Glomerular endothelial cell (primary cell): Measurements from ENCODE around the gene NTRK1. TPM values are rescaled to one million over a fixed set of nuclear protein-coding genes. Genes with fewer than 3 reads are reported as not detected.

Experiments
- DNase-seq: peaks from one replicate; pipeline ENCODE4 v3.0.0-alpha.2; 2011; ENCODE audit warnings: low read depth, low spot score; ENCODE audit errors: extremely low read depth
- total RNA-seq: library from RNA; depleted of rRNA; stranded (reverse); fragments of >200 nt; gene quantifications from 2 replicates; pipeline ENCODE4 v1.2.3, GENCODE V29; 2015

NTRK1 gene
- total RNA-seq = 0.41 TPM in 1 of 2 replicates, not detected in the other

- DNase-seq = no peak
Measured at GRCh38 chr1:156860628-156861423, at the start of gene NTRK1. Gene NTRK1 (plus strand): TSS chr1:156860865. CDS start chr1:156860935, 70 bp downstream.

- no peak for DNase-seq
Measured at GRCh38 chr1:156811168-156811567, 49.5 kb upstream of the NTRK1 start.

GRCh38 chr1:156812293-156812990, 48.2 kb upstream of the NTRK1 start:
- no peak for DNase-seq

- no peak for DNase-seq
Measured at GRCh38 chr1:156813298-156813697, 47.4 kb upstream of the NTRK1 start.

- DNase-seq = no peak
Measured at GRCh38 chr1:156813750-156814570, 46.7 kb upstream of the NTRK1 start.

- no peak for DNase-seq
Measured at GRCh38 chr1:156814571-156815260, 45.9 kb upstream of the NTRK1 start.

- no peak for DNase-seq
Measured at GRCh38 chr1:156815307-156815826, 45.3 kb upstream of the NTRK1 start.

- DNase-seq = no peak
Measured at GRCh38 chr1:156815961-156816422, 44.7 kb upstream of the NTRK1 start.

GRCh38 chr1:156816561-156817328, 43.9 kb upstream of the NTRK1 start, which contains the start of gene SH2D2A:
Gene SH2D2A (minus strand): TSS chr1:156816848. CDS start chr1:156816708, 140 bp downstream.
- DNase-seq = no peak

- DNase-seq = no peak
Measured at GRCh38 chr1:156821801-156822200, 38.9 kb upstream of the NTRK1 start.

- DNase-seq = no peak
Measured at GRCh38 chr1:156822680-156823079, 38.0 kb upstream of the NTRK1 start.

- DNase-seq = no peak
Measured at GRCh38 chr1:156823210-156823790, 37.4 kb upstream of the NTRK1 start.

GRCh38 chr1:156826630-156827029, 34.0 kb upstream of the NTRK1 start:
- no peak for DNase-seq

- DNase-seq = no peak
Measured at GRCh38 chr1:156828400-156829124, 32.1 kb upstream of the NTRK1 start.

GRCh38 chr1:156832434-156832833, 28.2 kb upstream of the NTRK1 start:
- DNase-seq = no peak

- no peak for DNase-seq
Measured at GRCh38 chr1:156833603-156834002, 27.1 kb upstream of the NTRK1 start.

- no peak for DNase-seq
Measured at GRCh38 chr1:156834322-156834721, 26.3 kb upstream of the NTRK1 start.

- no peak for DNase-seq
Measured at GRCh38 chr1:156836041-156836654, 24.5 kb upstream of the NTRK1 start.
